HepG2 (cell line): ENCODE measurements around the gene USP24. TPM values are rescaled to one million over a fixed set of nuclear protein-coding genes. Genes with fewer than 3 reads are reported as not detected.

Experiments
- ASH2L ChIP-seq: fragments of 300-600, 200-600 bp; sonication (generic); IDR thresholded peaks from 2 replicates; pipeline ENCODE4 v1.7.0; 2017; ENCODE audit warnings: low read depth, mild to moderate bottlenecking, moderate library complexity, mixed read lengths, low read length; ENCODE audit not compliant: insufficient read length
- ATF6 ChIP-seq: sonication (generic); formaldehyde crosslinking; conservative IDR thresholded peaks from 2 replicates; pipeline ENCODE4 v1.4.0; 2020; ENCODE audit warnings: missing genetic modification reagents
- CREM ChIP-seq, 2 experiments: sonication (generic) in 1 of 2; formaldehyde crosslinking in 1 of 2; IDR thresholded peaks; 2 replicates each; pipeline versions ENCODE4 v1.4.0 to v1.6.1; 2016 to 2020; ENCODE audit warnings: antibody characterized with exemption in 1 of 2, mild to moderate bottlenecking in 1 of 2, missing genetic modification reagents in 1 of 2
- DMAP1 ChIP-seq: IDR thresholded peaks from 2 replicates; pipeline ENCODE4 v1.6.1; 2016
- FOXA3 ChIP-seq: IDR thresholded peaks from 2 replicates; pipeline ENCODE4 v1.6.1; 2016; ENCODE audit warnings: missing genetic modification reagents, missing compliant biosample characterization
- FOXK1 ChIP-seq: sonication (generic); formaldehyde crosslinking; IDR thresholded peaks from 2 replicates; pipeline ENCODE4 v1.4.0; 2020; ENCODE audit warnings: low read depth, missing genetic modification reagents, borderline replicate concordance
- GATAD2A ChIP-seq: IDR thresholded peaks from 2 replicates; pipeline ENCODE4 v1.6.1; 2016
- NFKBIZ ChIP-seq: IDR thresholded peaks from 2 replicates; pipeline ENCODE4 v1.6.1; 2018; ENCODE audit warnings: missing genetic modification reagents, missing compliant biosample characterization
- PHF5A ChIP-seq: IDR thresholded peaks from one replicate; pipeline ENCODE4 v1.6.1; 2018; ENCODE audit warnings: low read depth, missing genetic modification reagents; ENCODE audit not compliant: unreplicated experiment
- RBFOX2 ChIP-seq: fragments of 200-400 bp; formaldehyde crosslinking; IDR thresholded peaks from 2 replicates; pipeline ENCODE4 v1.6.1; 2017; ENCODE audit warnings: low read depth, mild to moderate bottlenecking, low read length
- RFX5 ChIP-seq: IDR thresholded peaks from 2 replicates; pipeline ENCODE4 v1.6.1; 2011; ENCODE audit warnings: low read depth, low read length, improper control_type of control experiment
- THAP11 ChIP-seq: IDR thresholded peaks from 2 replicates; pipeline ENCODE4 v1.6.1; 2016; ENCODE audit warnings: missing biosample characterization, missing genetic modification reagents
- ZNF224 ChIP-seq: sonication (generic); formaldehyde crosslinking; IDR thresholded peaks from 2 replicates; pipeline ENCODE4 v1.5.0; 2020; ENCODE audit warnings: mild to moderate bottlenecking, missing genetic modification reagents
- ZNF724P ChIP-seq: sonication (generic); formaldehyde crosslinking; IDR thresholded peaks from 2 replicates; pipeline ENCODE4 v1.8.0; 2022; ENCODE audit warnings: missing genetic modification reagents, borderline replicate concordance
- ZNF768 ChIP-seq: sonication (generic); formaldehyde crosslinking; IDR thresholded peaks from 2 replicates; pipeline ENCODE4 v1.4.0; 2020; ENCODE audit warnings: missing genetic modification reagents
- polyA plus RNA-seq, 8 experiments: library from polyadenylated mRNA; depleted of rRNA in 3 of 8; stranded (reverse) in 7 of 8; unstranded in 1 of 8; fragments of >200 nt; fragmentation: Illumina TruSeq in 4 of 8; extraction: Trizol in 4 of 8; gene quantifications; 2 replicates each; pipeline versions ENCODE4 v1.2.1 to v1.2.3, GENCODE V29; 2011 to 2016; ENCODE audit warnings: low read depth in 4 of 8, missing spikeins in 1 of 8, mixed read lengths in 1 of 8; ENCODE audit not compliant: insufficient read depth in 1 of 8
- total RNA-seq, 5 experiments: library from RNA; depleted of rRNA; stranded (reverse); fragments of >200 nt; fragmentation: Illumina TruSeq; extraction: Trizol; gene quantifications; 2 replicates each; pipeline ENCODE4 v1.2.3, GENCODE V29; 2016; ENCODE audit warnings: low read depth in 1 of 5
- TF ChIP-seq, protein P1 (sequence below): sonication (generic); formaldehyde crosslinking; conservative IDR thresholded peaks from 2 replicates; pipeline ENCODE4 v1.4.0; 2020; ENCODE audit warnings: missing genetic modification reagents
- TF ChIP-seq, protein P2 (sequence below): sonication (generic); formaldehyde crosslinking; IDR thresholded peaks from 2 replicates; pipeline ENCODE4 v1.8.1; 2023; ENCODE audit warnings: missing genetic modification reagents, inconsistent platforms, borderline replicate concordance
- TF ChIP-seq, protein P3 (sequence below): sonication (generic); formaldehyde crosslinking; IDR thresholded peaks from 2 replicates; pipeline ENCODE4 v1.8.0; 2022; ENCODE audit warnings: missing genetic modification reagents, mild to moderate bottlenecking, moderate library complexity, borderline replicate concordance

Gene USP24
- total and polyA plus RNA-seq, 2 of the 13 experiments (the other 11 are each of a cell fraction or from before 2014, with no cell fraction given): 18.8 to 47.6 TPM

GRCh38 chr1:55210990-55211801, 4.0 kb downstream of the USP24 start (continued):
- TF ChIP-seq, protein P1, sequence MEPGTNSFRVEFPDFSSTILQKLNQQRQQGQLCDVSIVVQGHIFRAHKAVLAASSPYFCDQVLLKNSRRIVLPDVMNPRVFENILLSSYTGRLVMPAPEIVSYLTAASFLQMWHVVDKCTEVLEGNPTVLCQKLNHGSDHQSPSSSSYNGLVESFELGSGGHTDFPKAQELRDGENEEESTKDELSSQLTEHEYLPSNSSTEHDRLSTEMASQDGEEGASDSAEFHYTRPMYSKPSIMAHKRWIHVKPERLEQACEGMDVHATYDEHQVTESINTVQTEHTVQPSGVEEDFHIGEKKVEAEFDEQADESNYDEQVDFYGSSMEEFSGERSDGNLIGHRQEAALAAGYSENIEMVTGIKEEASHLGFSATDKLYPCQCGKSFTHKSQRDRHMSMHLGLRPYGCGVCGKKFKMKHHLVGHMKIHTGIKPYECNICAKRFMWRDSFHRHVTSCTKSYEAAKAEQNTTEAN: 0 out of 2 replicates have a peak, but pooled peaks have one; percentile 30
- TF ChIP-seq DMAP1: peak; percentile 48; the same call in 1 of the 2 replicates
- 0 out of 2 replicates have a peak, but pooled peaks have one; percentile 33 for TF ChIP-seq THAP11 (CRISPR knock-in tag)
- TF ChIP-seq PHF5A: no peak
- TF ChIP-seq CREM (IDR thresholded peaks at IDR 0.05): peak; percentile 39; the same call in 1 of the 2 replicates
- no peak for TF ChIP-seq CREM (CRISPR knock-in tag; IDR thresholded peaks at IDR 0.05)
- no peak for TF ChIP-seq RFX5
- TF ChIP-seq ATF6 (CRISPR knock-in tag): no peak
- no peak for TF ChIP-seq ZNF768 (CRISPR knock-in tag)
- TF ChIP-seq ASH2L: no peak
- peak; percentile 68 for TF ChIP-seq GATAD2A (CRISPR knock-in tag)
- TF ChIP-seq, protein P2, sequence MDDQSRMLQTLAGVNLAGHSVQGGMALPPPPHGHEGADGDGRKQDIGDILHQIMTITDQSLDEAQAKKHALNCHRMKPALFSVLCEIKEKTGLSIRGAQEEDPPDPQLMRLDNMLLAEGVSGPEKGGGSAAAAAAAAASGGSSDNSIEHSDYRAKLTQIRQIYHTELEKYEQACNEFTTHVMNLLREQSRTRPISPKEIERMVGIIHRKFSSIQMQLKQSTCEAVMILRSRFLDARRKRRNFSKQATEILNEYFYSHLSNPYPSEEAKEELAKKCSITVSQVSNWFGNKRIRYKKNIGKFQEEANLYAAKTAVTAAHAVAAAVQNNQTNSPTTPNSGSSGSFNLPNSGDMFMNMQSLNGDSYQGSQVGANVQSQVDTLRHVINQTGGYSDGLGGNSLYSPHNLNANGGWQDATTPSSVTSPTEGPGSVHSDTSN (CRISPR knock-in tag): no peak
- peak; percentile 55; the same call in 1 of the 2 replicates for TF ChIP-seq FOXK1 (CRISPR knock-in tag)
- TF ChIP-seq ZNF724P (CRISPR knock-in tag): no peak
- no peak for TF ChIP-seq ZNF224
- 0 out of 2 replicates have a peak, but pooled peaks have one; percentile 38 for TF ChIP-seq NFKBIZ
- peak; percentile 93 for TF ChIP-seq FOXA3 (CRISPR knock-in tag)
- peak; percentile 33; the same call in 1 of the 2 replicates for TF ChIP-seq RBFOX2
- TF ChIP-seq, protein P3, sequence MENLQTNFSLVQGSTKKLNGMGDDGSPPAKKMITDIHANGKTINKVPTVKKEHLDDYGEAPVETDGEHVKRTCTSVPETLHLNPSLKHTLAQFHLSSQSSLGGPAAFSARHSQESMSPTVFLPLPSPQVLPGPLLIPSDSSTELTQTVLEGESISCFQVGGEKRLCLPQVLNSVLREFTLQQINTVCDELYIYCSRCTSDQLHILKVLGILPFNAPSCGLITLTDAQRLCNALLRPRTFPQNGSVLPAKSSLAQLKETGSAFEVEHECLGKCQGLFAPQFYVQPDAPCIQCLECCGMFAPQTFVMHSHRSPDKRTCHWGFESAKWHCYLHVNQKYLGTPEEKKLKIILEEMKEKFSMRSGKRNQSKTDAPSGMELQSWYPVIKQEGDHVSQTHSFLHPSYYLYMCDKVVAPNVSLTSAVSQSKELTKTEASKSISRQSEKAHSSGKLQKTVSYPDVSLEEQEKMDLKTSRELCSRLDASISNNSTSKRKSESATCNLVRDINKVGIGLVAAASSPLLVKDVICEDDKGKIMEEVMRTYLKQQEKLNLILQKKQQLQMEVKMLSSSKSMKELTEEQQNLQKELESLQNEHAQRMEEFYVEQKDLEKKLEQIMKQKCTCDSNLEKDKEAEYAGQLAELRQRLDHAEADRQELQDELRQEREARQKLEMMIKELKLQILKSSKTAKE (CRISPR knock-in tag): no peak
